Lower lobe of right lung (tissue), 2 donors: ENCODE data around the gene MCF2L. TPM values are rescaled to one million over a fixed set of nuclear protein-coding genes. Genes with fewer than 3 reads are reported as not detected.
A peak's percentile ranks its signal among the peaks of the same experiment; 100 is the strongest.

Experiments
- ATAC-seq, 2 donors: fragments of 200-7000 bp; cut with Tn5 transposase; one replicate each; pipeline ENCODE4 v1.9.1; 2020 to 2022; ENCODE audit warnings: mild to moderate bottlenecking in 2 of 2, moderate library complexity in 2 of 2
- DNase-seq: peaks from one replicate; pipeline ENCODE4 v3.0.0-alpha.2; 2020
- H3K27ac ChIP-seq: fragments of 200-600 bp; one replicate; pipeline ENCODE4 v1.8.0; 2022
- H3K27me3 ChIP-seq: fragments of 200-600 bp; one replicate; pipeline ENCODE4 v1.8.0; 2022; ENCODE audit warnings: low read depth
- H3K36me3 ChIP-seq: fragments of 200-600 bp; one replicate; pipeline ENCODE4 v1.8.0; 2022; ENCODE audit warnings: mild to moderate bottlenecking
- H3K4me1 ChIP-seq: fragments of 200-600 bp; one replicate; pipeline ENCODE4 v1.8.0; 2022
- H3K4me3 ChIP-seq: fragments of 200-600 bp; one replicate; pipeline ENCODE4 v1.8.0; 2022; ENCODE audit warnings: mild to moderate bottlenecking
- H3K9me3 ChIP-seq: fragments of 200-600 bp; one replicate; pipeline ENCODE4 v1.8.0; 2022
- CTCF ChIP-seq: fragments of 200-600 bp; IDR thresholded peaks from one replicate; pipeline ENCODE4 v1.8.0; 2022; ENCODE audit warnings: antibody characterized with exemption, mild to moderate bottlenecking
- intact Hi-C: fragments of 100-400 bp; cut with DNase I; formaldehyde crosslinking; loops from one replicate; pipeline ENCODE4 v1.11.0; 2022
- total RNA-seq: library from RNA; stranded (reverse); fragmentation: NEBNext Ultra II Directional; extraction: Animal tissue kit (Norgen Biotek cat#: 25700); gene quantifications from one replicate; pipeline ENCODE4 v1.2.1, GENCODE V29; 2021
- donor health status: DM: no; HTN: yes; CAD: no; lungs with severe emphysema.

MCF2L gene
- total RNA-seq, 1 donor from 2014 or later, result 42.4 TPM

- peak; percentile 48 for DNase-seq
- Histone ChIP-seq H3K4me3 (peak within 1 kb of the TSS; percentile 43), H3K36me3 (no peaks in the 10 kb centered on the region), H3K27me3 (no peaks in the 10 kb centered on the region), H3K9me3 (no peaks in the 10 kb centered on the region), H3K27ac (peak within 1 kb of the TSS; percentile 67), H3K4me1 (no peaks in the 10 kb centered on the region)
- intact Hi-C loops, result no loop called here
- ATAC-seq, result peak; percentile 58 to 62
- no peak for TF ChIP-seq CTCF
These were observed 153.7 kb downstream of the MCF2L start, which contains the start of gene F10 for GRCh38 chr13:113122550-113123225. Gene F10 (plus strand): TSS chr13:113122799. CDS start chr13:113122856, 57 bp downstream.

GRCh38 chr13:113123226-113124201, 154.5 kb downstream of the MCF2L start:
- Histone ChIP-seq H3K4me1 (no peaks in the 10 kb centered on the region), H3K9me3 (no peaks in the 10 kb centered on the region), H3K4me3 (peak overlapping the region; percentile 43), H3K27ac (peak overlapping the region; percentile 62), H3K36me3 (no peaks in the 10 kb centered on the region), H3K27me3 (no peaks in the 10 kb centered on the region)
- ATAC-seq (peak in 1 of 2 donors; percentile 20), DNase-seq (peak; percentile 41)
- no peak for TF ChIP-seq CTCF
- intact Hi-C loops, result no loop called here

- Histone ChIP-seq H3K4me1 (no peaks in the 10 kb centered on the region), H3K36me3 (no peaks in the 10 kb centered on the region), H3K27me3 (peaks cover under 1% of the 10 kb centered on the region), H3K27ac (no peak overlapping the region), H3K9me3 (no peaks in the 10 kb centered on the region), H3K4me3 (no peak overlapping the region)
- TF ChIP-seq CTCF, result no peak
- intact Hi-C loops, result no loop called here
- DNase-seq, result peak; percentile 25
- ATAC-seq, result no peak
These were observed 155.4 kb downstream of the MCF2L start for GRCh38 chr13:113124211-113124970.

GRCh38 chr13:113125506-113126264, 156.7 kb downstream of the MCF2L start:
- intact Hi-C loops, result no loop called here
- Histone ChIP-seq H3K27ac (no peak overlapping the region), H3K36me3 (no peaks in the 10 kb centered on the region), H3K4me1 (no peaks in the 10 kb centered on the region), H3K9me3 (no peaks in the 10 kb centered on the region), H3K4me3 (no peak overlapping the region), H3K27me3 (peaks cover 13% of the 10 kb centered on the region)
- ATAC-seq (no peak), DNase-seq (peak; percentile 34)
- no peak for TF ChIP-seq CTCF
